Stimulated activated CD8-positive, alpha-beta memory T cell treated with anti-CD3 and anti-CD28 coated beads, Interleukin-4, amount 100 ng/mL, for 4 hours (primary cell): ENCODE data around the gene ZMIZ1.

Experiments
- DNase-seq, 2 donors: peaks; one replicate each; pipeline ENCODE4 v3.0.0-alpha.2; 2020; ENCODE audit warnings: low read depth in 2 of 2, low spot score in 1 of 2

Gene ZMIZ1

DNA sequence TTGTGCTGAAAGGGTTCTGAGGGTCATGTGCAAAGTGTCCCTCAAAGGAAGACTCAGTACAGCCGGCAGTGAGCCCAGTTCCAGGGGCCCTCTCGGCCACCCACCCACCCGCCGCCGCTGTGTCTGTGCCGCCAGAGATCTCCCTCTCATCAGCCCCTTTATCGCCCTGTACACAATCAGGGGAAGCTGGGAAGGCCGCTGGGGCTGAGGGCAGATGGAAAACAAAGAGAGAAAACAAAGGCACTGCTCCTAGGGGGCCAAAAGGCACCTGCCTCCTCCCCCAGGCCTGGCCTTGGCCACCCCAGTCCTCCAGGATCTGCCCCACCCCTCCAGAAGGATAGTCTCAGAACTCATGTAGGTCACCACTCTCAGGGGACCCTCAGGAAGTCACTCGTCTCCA is 67.0 kb downstream of the ZMIZ1 start:
- no peak for DNase-seq

DNA sequence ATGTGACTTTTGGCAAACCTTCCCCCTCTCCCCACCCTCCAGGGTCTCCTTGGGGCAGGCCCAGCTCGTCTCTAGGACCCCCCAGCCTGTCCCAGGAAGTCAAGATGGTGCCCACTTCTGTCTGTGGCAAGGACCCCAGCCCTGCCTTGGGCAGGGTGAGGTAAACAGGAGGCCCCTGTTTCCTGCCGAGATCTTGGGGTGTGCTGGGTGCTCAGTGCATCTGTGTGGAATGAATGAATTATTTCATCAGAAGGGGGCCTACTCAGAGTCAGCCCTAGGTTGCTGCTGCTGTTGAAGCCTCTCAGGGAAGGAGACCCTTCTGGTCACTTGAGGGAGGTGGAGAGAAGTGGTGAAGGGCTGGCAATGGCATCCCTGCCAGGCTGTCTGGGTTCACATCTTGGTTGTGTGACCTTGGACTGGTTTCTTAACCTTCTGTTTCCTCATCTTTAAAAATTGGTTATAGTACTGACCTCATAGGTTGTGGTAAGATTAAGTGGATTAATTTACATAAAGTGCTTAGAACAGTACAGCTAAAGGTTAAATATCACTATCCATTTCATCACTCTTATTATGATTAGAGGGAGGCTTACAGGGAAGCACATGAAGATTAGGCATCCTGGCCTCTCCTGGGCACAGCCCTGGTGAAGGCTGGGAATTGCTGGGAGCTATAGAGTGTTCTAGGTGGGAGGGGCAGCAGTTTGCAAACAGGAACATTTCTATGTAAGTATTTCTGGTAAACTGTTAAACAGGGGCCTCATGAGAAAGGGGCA is 67.7 kb downstream of the ZMIZ1 start:
- DNase-seq = no peak

DNA sequence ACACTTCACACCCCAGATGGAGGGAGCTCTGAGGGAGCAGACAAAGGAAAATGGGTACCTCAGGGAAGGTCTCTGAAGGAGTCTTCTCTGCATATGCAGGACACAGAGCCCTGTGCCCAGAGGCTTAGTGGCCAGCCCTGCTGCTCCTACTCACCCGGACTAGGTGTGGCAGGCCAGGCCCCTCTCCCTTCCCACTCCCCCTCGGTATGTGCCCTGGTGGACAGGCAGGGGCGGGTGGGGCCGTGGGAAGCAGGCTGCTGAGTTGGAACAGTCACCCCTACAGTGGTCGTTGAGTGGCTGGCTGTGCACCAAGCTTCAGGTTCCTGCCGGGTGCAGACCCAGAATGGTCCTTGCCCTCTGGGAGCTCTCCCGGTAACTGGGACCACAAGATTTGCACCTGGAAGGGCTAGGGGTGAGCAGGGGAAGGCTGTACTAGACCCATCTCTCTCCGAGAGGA is 68.6 kb downstream of the ZMIZ1 start:
- DNase-seq = no peak

GRCh38 chr10:79137826-79138225 is 69.1 kb downstream of the ZMIZ1 start:
- no peak for DNase-seq

- no peak for DNase-seq
Measured at GRCh38 chr10:79138449-79139123, 69.8 kb downstream of the ZMIZ1 start.

DNA sequence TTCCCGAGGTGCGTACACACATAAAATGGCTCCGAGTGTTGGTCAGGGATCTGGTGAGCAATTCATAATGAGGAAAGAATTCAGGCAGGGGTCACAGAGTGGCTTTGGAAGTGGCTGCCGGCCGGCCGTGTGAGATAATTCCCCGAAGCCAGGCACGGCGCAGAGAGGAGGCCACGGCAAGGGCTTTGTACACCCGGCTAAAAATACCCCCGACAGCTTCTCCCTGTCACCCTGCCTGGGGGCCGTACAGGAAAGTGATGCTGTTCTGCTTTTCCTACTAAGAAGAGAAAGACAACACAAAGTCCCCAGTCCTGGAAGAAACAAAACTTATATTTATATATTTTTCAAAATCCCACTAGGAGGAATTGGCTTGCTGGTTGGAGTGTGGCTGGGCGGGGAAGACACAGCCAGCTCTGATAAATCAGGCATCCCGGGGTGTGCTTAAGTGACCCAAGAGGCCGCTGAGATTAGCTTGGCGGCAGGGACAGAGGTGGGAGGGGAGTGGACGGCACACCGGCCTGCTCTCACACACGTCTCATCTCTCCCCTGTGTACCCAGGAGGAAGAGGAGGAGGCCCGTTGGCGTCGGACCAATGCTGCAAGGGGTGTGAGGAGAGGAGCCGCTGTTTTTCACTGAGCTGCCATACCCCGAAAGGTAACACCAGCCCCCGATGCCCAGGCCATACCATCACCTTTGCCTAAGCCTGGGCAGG is 70.5 kb downstream of the ZMIZ1 start:
- no peak for DNase-seq

DNA sequence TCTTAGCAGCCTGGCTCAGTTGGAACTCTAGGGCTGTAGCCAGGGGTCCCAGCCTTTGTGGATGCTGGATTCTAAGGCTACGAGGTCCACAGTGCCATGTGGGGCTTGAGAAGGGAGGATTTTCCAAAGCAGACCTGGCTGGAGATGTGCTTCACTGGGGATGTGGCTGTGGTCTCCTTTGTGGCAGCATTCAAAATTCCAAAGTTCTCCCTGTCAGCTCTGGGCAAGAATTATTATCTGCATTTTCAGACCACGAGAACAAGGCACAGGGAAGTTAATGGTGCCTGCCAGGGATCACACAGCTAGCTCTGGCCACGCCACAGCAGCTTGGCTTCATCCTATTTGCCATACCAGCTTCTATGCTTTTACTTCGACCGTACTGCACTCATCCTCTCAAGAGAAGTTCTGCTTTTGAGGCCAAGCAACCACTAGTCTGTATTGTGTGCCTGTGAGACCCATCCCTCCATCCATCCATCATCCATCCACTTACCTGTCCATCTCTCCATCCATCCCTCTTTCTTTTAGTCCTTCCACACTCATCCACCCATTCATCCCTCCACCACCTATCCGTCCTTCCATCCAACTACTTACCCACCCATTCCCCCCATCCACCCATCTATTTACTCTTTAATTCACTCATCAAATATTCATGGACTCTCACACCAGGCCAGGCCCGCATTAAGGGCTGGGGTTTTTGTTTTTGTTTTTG is 71.5 kb downstream of the ZMIZ1 start:
- no peak for DNase-seq

DNA sequence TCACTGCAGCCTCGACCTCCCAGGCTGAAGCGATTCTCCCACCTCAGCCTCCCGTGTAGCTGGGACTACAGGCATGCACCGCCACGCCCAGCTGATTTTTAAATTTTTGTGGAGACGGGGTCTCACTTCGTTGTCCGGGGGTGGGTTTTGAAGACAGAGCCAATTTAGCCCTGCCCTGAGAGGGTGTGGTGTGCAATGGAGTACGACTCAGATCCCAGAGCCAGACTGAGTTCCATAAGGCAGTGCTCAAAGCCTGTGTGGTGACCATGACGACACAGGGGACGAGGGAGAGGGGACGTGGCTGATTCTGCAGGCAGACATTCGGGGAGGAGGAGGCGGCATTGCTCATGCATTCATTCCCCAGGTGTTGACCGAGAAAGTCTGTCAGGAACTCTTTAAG is 72.1 kb downstream of the ZMIZ1 start:
- DNase-seq = no peak

DNA sequence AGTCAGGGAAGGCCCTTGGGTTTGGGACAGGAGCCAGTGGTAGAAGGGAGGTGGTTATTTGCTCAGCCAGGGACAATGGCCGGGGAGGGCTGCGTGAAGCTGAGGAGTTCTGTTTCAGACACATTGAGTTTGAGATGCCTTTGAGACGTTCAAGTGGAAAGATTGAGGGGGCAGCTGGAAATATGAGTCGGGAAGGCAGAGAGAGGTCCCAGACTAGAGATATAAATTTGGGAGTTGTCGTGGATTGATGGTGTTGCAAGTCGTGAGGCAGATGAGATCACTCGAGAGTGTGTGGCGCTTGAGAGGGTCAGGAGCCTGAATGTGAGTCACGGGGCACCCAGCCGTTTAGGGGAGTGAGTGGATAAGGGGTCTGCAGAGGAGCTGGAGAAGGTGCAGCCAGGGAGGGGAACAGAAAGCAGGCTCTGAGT is 73.3 kb downstream of the ZMIZ1 start:
- DNase-seq = no peak

GRCh38 chr10:79142522-79143309 is 74.0 kb downstream of the ZMIZ1 start:
- no peak for DNase-seq

- no peak for DNase-seq
Measured at GRCh38 chr10:79143879-79144278, 75.1 kb downstream of the ZMIZ1 start.

DNA sequence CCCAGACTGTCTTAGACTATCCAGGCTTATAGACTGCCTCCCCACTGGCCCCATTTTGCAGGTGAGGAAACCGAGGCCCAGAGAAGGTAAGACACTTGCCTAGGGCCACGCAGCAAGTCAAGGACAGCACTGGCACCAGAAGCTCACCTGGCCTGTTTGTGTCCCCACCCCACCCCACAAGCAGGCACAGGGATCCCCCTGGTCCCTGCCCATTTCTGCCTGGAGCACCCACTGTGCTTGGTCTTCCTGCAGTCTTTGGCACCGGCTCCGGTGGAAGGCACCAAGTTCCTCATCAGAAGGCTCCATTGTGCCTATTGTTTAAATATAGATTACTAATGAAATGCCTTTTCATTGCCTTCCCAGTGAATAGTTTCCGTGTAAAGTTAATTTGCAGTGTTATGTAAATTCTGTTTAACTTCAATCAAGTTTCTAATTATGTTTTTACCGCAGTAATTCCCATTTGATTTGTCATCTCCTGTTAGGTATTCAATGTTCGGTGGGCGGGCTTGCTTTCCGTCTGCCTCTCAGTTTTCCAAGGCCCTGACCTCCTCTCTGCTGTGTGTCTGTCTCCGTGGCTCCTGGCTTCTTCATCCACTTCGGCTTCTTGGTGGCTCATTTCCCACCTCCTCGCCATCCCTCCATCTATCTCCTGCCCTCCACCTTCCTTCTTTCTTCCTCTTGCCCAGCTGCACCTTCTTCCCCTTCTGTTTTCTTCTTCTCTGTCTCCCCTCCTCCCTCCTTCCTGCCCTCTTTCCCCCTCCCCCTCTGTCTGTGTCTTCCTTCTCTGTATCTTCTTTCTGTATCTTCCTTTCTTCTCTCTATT is 75.8 kb downstream of the ZMIZ1 start:
- DNase-seq = no peak

- DNase-seq = no peak
Measured at GRCh38 chr10:79145174-79145483, 76.4 kb downstream of the ZMIZ1 start.

- no peak for DNase-seq
Measured at GRCh38 chr10:79145517-79146470, 77.0 kb downstream of the ZMIZ1 start.

DNA sequence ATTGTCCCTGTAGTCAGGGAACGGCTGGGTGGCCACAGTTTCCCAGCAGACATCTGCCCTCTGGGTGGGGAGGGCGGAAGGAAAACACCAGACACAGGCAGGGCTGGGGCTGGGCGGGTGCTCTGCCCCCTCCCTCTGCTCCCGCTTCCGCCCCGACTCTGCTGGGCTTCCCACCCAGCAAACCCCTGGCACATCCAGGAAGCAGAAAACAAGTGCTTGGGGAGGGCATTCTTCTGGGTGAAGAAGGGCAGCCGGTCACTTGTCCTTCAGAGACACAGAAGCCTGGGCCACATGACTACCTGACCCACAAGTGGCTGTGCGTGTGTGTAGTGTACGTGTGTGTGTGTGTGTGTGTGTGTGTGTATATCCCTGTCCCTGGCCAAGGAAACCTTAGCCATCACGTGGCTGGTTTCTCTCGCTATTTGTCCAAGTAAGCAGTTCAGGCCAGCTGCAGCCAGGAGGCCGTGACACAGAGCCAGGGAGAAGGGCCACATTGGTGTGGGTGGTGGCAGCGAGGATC is 77.9 kb downstream of the ZMIZ1 start:
- DNase-seq = no peak

DNA sequence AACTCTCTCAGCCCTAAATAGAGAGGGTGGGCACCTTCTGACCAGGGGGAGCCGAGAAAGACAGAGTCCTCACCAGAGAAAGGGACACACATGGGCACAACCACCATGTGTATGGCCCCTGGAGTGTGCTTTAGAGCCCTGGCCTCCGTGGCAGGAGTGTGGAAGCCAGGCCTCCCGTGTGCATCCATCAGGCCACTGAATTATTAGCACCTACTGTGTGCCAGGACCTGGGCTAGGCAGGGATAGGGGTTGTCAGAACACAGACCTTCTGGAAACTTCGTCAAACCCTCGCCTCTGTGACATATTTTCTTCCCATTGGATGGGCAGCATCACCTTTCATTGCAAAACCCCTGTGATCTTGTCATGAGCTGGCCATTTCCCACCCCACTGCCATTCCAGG is 78.5 kb downstream of the ZMIZ1 start:
- DNase-seq = no peak

DNA sequence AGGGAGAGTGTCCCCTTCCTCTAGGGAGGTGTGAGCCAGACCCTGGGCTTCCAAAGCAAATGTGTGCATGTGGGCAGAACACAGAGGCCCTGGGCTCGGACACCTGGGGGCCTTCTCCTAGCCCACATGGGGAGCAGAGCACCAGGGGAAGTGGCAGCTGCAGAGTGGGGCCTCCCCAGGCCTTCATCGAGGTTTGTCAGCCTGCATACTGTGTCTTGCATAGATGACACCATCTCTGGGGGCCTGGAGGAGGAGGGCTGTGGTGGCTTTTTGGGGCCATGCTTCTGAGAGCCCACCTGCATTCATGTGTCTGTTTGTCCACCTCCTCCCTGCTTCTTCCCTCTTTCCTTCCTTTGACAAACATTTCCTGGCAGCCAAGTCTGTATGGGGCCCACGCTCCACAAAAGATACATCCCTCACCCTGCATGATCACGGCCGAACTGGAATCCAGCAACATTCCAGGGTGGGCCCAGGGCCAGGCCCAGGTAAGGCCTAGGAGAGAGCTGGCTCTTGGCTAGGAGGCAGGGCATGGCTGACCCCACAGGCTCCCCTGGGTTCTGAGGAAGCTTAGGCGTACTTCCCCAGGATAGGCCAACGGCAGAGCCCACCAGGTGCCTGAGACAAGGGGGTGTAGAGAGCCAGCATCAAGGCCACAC is 79.2 kb downstream of the ZMIZ1 start:
- no peak for DNase-seq
